NCI-H146 (cell line): ENCODE measurements around the gene COMMD7.
A peak's percentile ranks its signal among the peaks of the same experiment; 100 is the strongest.

Source experiments
- DNase-seq: peaks from one replicate; lab custom pipeline; 2025; lab: John Stamatoyannopoulos, UW

COMMD7 gene

GRCh38 chr20:32743237-32744112 is at the start of gene COMMD7:
Gene COMMD7 (minus strand): TSS chr20:32743467. CDS start chr20:32743391, 76 bp downstream.
- peak; percentile 87 for DNase-seq

GRCh38 chr20:32792731-32793458 is 49.6 kb upstream of the COMMD7 start:
- DNase-seq: no peak

- no peak for DNase-seq
Observed at GRCh38 chr20:32792316-32792715, 49.0 kb upstream of the COMMD7 start.

GRCh38 chr20:32790751-32791057 is 47.4 kb upstream of the COMMD7 start:
- DNase-seq: no peak

- DNase-seq: peak; percentile 75
Observed at GRCh38 chr20:32789896-32790750, 46.9 kb upstream of the COMMD7 start.

- DNase-seq: no peak
Observed at GRCh38 chr20:32787168-32787567, 43.9 kb upstream of the COMMD7 start.

- no peak for DNase-seq
Observed at GRCh38 chr20:32786059-32786760, 42.9 kb upstream of the COMMD7 start.

GRCh38 chr20:32784369-32785080 is 41.3 kb upstream of the COMMD7 start:
- DNase-seq: no peak

- DNase-seq: peak; percentile 98
Observed at GRCh38 chr20:32780749-32781655, 37.7 kb upstream of the COMMD7 start.

GRCh38 chr20:32780278-32780677 is 37.0 kb upstream of the COMMD7 start:
- DNase-seq: no peak

- peak; percentile 43 for DNase-seq
Observed at GRCh38 chr20:32779500-32780211, 36.4 kb upstream of the COMMD7 start.

- DNase-seq: no peak
Observed at GRCh38 chr20:32777177-32777956, 34.1 kb upstream of the COMMD7 start.

GRCh38 chr20:32775336-32775991 is 32.2 kb upstream of the COMMD7 start:
- DNase-seq: no peak

GRCh38 chr20:32773855-32774254 is 30.6 kb upstream of the COMMD7 start:
- no peak for DNase-seq

- DNase-seq: no peak
Observed at GRCh38 chr20:32773223-32773622, 30.0 kb upstream of the COMMD7 start.

- no peak for DNase-seq
Observed at GRCh38 chr20:32772046-32772445, 28.8 kb upstream of the COMMD7 start.

GRCh38 chr20:32767418-32768198 is 24.3 kb upstream of the COMMD7 start:
- no peak for DNase-seq
